NB4 (cell line): ENCODE data around the gene ADGRA1.
"Not testable (repeated sequence)": the region's sequence is repeated elsewhere in the genome, so short reads cannot be mapped to it uniquely, and the experiment has no call there.

Experiments used
- DNase-seq: peaks from one replicate; pipeline ENCODE4 v3.0.0; 2010; ENCODE audit warnings: low read depth
- H3K4me3 ChIP-seq: one replicate; pipeline ENCODE4 v1.5.1; 2011; ENCODE audit warnings: mild to moderate bottlenecking, low read depth, low read length, moderate library complexity
- MYC ChIP-seq: IDR thresholded peaks from 2 replicates; pipeline ENCODE4 v1.6.1; 2011; ENCODE audit warnings: low read depth, low read length
- POLR2A ChIP-seq: IDR thresholded peaks from 2 replicates; pipeline ENCODE4 v1.6.1; 2011; ENCODE audit warnings: mild to moderate bottlenecking; ENCODE audit not compliant: insufficient read length; ENCODE audit errors: extremely low read depth
- TF ChIP-seq, protein P1 (sequence below): IDR thresholded peaks from one replicate; pipeline ENCODE4 v1.5.1; 2012; ENCODE audit warnings: low read depth, low read length
- TF ChIP-seq, protein P2 (sequence below): IDR thresholded peaks from 2 replicates; pipeline ENCODE4 v1.6.1; 2011; ENCODE audit warnings: low read depth, low read length

Gene ADGRA1

DNA sequence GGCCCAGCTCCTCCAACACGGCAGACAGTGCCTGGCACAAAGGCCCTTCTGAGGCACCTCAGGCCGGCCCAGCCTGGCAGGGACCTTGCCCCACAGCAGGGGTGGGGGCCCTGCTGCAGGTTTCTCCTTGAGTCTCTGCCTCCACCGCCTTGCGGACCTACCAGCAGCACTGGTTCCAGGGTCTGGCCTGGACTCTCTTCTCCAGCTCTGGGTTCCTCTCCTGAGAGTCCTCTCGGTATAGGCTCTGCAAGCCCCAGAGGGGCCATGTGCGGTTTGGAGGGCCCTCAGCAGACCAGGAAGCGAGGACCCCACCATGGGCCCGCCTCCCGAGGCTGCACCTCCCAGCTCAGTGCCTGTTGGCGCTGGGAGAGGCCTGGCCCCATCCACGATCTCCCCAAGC is 38.1 kb upstream of the ADGRA1 start:
- no peak overlapping the region for H3K4me3 ChIP-seq
- TF ChIP-seq, protein P1, sequence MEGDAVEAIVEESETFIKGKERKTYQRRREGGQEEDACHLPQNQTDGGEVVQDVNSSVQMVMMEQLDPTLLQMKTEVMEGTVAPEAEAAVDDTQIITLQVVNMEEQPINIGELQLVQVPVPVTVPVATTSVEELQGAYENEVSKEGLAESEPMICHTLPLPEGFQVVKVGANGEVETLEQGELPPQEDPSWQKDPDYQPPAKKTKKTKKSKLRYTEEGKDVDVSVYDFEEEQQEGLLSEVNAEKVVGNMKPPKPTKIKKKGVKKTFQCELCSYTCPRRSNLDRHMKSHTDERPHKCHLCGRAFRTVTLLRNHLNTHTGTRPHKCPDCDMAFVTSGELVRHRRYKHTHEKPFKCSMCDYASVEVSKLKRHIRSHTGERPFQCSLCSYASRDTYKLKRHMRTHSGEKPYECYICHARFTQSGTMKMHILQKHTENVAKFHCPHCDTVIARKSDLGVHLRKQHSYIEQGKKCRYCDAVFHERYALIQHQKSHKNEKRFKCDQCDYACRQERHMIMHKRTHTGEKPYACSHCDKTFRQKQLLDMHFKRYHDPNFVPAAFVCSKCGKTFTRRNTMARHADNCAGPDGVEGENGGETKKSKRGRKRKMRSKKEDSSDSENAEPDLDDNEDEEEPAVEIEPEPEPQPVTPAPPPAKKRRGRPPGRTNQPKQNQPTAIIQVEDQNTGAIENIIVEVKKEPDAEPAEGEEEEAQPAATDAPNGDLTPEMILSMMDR = no peak
- TF ChIP-seq, protein P2, sequence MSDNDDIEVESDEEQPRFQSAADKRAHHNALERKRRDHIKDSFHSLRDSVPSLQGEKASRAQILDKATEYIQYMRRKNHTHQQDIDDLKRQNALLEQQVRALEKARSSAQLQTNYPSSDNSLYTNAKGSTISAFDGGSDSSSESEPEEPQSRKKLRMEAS = no peak
- TF ChIP-seq POLR2A (no peak), MYC (no peak)
- no peak for DNase-seq

DNA sequence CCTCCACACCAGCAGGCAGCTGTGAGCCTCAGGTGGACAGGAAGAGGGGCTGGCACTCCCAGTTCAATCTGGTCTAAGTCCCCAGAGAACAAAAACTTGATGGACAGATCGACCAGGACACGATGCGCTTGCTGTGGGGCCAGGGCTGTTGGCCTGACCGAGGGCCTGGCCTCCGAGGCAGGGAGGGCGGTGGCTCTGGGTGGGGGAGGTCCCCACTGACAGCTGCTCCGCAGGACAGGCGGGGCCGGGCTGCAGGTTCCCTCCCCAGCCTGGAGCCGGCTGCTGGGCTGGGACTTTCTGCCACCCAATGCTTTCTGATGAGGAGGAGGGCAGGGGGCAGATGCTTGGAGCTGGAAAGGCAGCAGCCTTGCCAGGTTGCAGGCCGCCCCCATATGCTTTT is 37.4 kb upstream of the ADGRA1 start:
- no peak for DNase-seq
- H3K4me3 ChIP-seq = no peak overlapping the region
- TF ChIP-seq POLR2A = no peak
- TF ChIP-seq MYC = no peak
- TF ChIP-seq, protein P2 = no peak
- TF ChIP-seq, protein P1 = no peak

DNA sequence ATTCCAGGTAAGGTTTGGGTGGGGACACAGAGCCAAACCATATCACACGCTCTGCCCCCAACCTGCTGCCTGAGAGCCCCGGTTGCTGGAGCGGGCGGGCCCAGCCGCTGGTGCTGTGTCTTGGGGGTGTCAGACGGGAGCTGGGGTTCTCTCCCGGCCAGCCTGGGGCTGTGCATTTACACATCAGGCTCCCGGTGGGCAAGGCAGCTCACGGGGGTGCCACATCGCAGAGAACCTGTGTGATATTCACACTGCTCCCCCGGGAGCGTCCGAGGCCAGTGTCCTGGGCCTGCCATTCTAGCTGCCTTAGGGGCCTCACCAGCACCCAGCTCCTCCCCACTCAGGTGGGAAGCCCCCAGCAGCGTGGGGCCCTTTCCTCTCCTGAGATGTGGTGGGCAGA is 35.6 kb upstream of the ADGRA1 start:
- TF ChIP-seq MYC = no peak
- TF ChIP-seq, protein P1 = no peak
- TF ChIP-seq, protein P2 = no peak
- no peak for DNase-seq
- H3K4me3 ChIP-seq = no peak overlapping the region

DNA sequence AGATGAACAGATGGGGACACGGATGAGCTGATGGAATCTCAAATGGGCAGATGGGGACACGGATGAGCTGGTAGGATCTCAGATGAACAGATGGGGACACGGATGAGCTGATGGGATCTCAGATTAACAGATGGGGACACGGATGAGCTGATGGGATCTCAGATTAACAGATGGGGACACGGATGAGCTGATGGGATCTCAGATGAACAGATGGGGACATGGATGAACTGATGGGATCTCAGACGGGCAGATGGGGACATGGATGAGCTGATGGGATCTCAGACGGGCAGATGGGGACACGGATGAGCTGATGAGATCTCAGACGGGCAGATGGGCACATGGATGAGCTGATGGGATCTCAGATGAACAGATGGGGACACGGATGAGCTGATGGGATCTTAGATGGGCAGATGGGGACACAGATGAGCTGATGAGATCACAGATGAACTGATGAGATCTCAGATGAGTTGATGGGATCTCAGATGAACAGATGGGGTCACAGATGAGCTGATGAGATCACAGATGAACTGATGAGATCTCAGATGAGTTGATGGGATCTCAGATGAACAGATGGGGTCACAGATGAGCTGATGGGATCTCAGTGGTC is 34.1 kb upstream of the ADGRA1 start:
- not testable (repeated sequence) for H3K4me3 ChIP-seq, DNase-seq

DNA sequence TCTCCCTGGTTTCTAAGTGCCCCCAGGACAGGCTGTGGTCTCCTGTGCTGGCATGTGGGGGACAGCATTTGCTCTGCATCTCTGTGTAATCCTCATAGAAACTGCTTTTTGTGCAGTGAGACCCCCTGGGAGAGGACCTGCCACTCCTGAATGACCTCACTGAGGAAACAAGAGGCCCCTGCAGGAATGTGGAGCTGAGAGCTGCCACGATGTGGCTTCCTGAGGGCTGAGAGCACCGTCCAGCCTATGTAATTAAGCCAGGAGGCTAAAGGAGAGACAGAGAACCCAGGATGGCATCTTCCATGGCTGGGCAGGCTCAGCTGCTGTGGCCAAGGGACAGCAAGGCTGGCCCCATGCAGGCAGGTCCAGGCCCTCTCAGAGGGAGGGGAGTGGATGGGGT is 32.3 kb upstream of the ADGRA1 start:
- DNase-seq = no peak
- no peak overlapping the region for H3K4me3 ChIP-seq
- no peak for TF ChIP-seq POLR2A
- TF ChIP-seq, protein P1 = no peak
- no peak for TF ChIP-seq MYC
- TF ChIP-seq, protein P2 = no peak

DNA sequence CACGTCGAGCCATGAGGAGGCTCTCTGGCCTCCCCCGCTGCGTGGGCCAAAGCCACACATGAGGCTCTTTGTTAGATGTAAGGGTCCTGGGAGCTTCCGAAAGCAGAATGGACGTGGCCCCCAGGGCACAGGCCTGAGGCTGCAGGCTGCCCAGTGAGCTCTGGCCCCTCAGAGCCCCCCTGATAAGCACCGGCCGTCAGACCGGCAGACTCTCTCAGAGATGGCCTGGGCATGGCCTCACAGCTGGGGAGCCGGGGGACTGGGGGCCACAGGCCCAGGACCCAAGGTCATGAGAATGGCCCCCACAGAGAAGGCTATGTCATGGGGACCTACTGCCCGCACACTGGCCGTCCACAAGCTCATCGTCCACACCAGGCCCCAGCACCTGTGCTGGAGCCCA is 31.7 kb upstream of the ADGRA1 start:
- no peak for DNase-seq
- TF ChIP-seq, protein P2 = no peak
- TF ChIP-seq POLR2A (no peak), MYC (no peak)
- TF ChIP-seq, protein P1 = no peak
- no peak overlapping the region for H3K4me3 ChIP-seq
